ENCODE measurements around the gene C9orf78. TPM values are rescaled to one million over a fixed set of nuclear protein-coding genes. Genes with fewer than 3 reads are reported as not detected.

Gene C9orf78
- total and polyA plus RNA-seq, 9 of the 15 experiments (the other 6 are each of a cell fraction or from before 2014, with no cell fraction given): 94.6 to 266 (median 202) TPM

- no peak for TF ChIP-seq PBX2 (CRISPR knock-in tag; IDR thresholded peaks at IDR 0.05; ENCODE audit: low read depth)
- TF ChIP-seq PBX2 (tag; conservative IDR thresholded peaks at IDR 0.05; ENCODE audit: low read depth): peak; percentile 32; the same call in 1 of the 2 replicates
- TF ChIP-seq, protein P1, sequence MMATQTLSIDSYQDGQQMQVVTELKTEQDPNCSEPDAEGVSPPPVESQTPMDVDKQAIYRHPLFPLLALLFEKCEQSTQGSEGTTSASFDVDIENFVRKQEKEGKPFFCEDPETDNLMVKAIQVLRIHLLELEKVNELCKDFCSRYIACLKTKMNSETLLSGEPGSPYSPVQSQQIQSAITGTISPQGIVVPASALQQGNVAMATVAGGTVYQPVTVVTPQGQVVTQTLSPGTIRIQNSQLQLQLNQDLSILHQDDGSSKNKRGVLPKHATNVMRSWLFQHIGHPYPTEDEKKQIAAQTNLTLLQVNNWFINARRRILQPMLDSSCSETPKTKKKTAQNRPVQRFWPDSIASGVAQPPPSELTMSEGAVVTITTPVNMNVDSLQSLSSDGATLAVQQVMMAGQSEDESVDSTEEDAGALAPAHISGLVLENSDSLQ (IDR thresholded peaks at IDR 0.05): peak; percentile 93
- no peak for TF ChIP-seq TGIF2 (CRISPR knock-in tag; IDR thresholded peaks at IDR 0.05)
- TF ChIP-seq, protein P2, sequence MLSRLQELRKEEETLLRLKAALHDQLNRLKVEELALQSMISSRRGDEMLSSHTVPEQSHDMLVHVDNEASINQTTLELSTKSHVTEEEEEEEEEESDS (CRISPR knock-in tag; IDR thresholded peaks at IDR 0.05): no peak
- TF ChIP-seq PML (IDR thresholded peaks at IDR 0.05; ENCODE audit: low read length): no peak
- no peak for TF ChIP-seq ZNF184 (CRISPR knock-in tag; IDR thresholded peaks at IDR 0.05)
Observed at GRCh38 chr9:129813661-129814060, 21.4 kb downstream of the C9orf78 start (continued).

DNA sequence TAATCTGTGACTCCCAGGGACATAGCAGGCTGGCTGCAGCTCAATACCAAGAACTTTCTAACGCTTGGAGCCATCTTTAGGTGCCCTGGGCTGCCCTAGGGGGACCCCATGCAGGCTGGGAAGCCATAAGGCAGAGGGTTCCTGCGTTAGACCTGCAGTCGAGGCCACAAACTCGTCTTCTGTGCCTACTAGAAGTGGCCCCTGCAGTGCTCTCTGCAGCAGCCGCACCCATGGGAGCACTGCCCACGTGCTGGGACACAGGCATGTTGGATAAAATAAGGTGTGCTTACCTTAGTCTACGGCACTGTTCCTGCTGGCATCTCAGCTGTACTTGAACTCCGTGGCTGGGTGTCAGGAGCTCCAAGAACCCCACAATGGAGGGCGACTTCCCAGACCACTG is 22.7 kb downstream of the C9orf78 start:
- H3K9ac ChIP-seq (ENCODE audit: insufficient read depth in 1 of 2, low read depth in 2 of 2, low read length in 2 of 2): peak overlapping the region in 1 of 2 experiments; percentile 78; a peak in 2 of 4 replicates
- DNase-seq (ENCODE audit: extremely low read depth in 1 of 4, low spot score in 3 of 4) (no peak), FAIRE-seq (peak; percentile 29), ATAC-seq (peak; percentile 37)
- no peak overlapping the region for H3K4me2 ChIP-seq (ENCODE audit: insufficient read depth, low read length)
- H3K4me1 ChIP-seq (replicated peaks in 1 of 2; ENCODE audit: control insufficient read depth in 2 of 2, insufficient read depth in 2 of 2, low read length in 2 of 2): peaks cover 4 to 17% of the 10 kb centered on the region in 2 experiments; a peak in 3 of 5 replicates
- peaks cover 6% of the 10 kb centered on the region for H3K9me1 ChIP-seq (ENCODE audit: control insufficient read depth, insufficient read depth, low read length)
- no peaks in the 10 kb centered on the region for H3K9me3 ChIP-seq (replicated peaks; ENCODE audit: control insufficient read depth, insufficient read depth, low read depth, low read length)
- intact Hi-C loops (cut with micrococcal nuclease): no loop called here
- H3K27me3 ChIP-seq (ENCODE audit: control insufficient read depth in 2 of 2, insufficient read depth in 2 of 2, low read length in 2 of 2): no peaks in the 10 kb centered on the region
- 74% methylated on average over 9 of the region's 9 CpGs for WGBS (ENCODE audit: insufficient coverage, low coverage, missing lambda C conversion rate)
- H3K4me3 ChIP-seq: no peak overlapping the region
- H3K27ac ChIP-seq (ENCODE audit: extremely low read depth, low read depth, low read length): peak overlapping the region; percentile 11; the same call in 2 of the 3 replicates
- H3K36me3 ChIP-seq (ENCODE audit: control insufficient read depth, insufficient read depth, low read length): peaks cover 88% of the 10 kb centered on the region
- no peak overlapping the region for H2AFZ ChIP-seq (ENCODE audit: low read depth, low read length)
- BruUV-seq (replicated peaks): no TSS peak
- in situ Hi-C loops (cut with MboI): no loop called here
- peaks cover 8% of the 10 kb centered on the region for H4K20me1 ChIP-seq (replicated peaks; ENCODE audit: control insufficient read depth, insufficient read depth, low read length)
- no peaks in the 10 kb centered on the region for H3K79me2 ChIP-seq (ENCODE audit: control insufficient read depth, insufficient read depth, low read length)
- ChIA-PET POLR2A (interaction anchor here (0.6 to 5.8 kb wide), 9 partner anchors 9 to 591 kb away, joined by 3 to 49 read pairs (median 3); partner anchors contain the start of genes C9orf78 and TOR1A), CTCF (ENCODE audit: low intra/inter-chr PET ratio) (no interaction called here)
- TF ChIP-seq NFRKB (IDR thresholded peaks at IDR 0.05; ENCODE audit: low read depth): no peak
- TF ChIP-seq, protein P3, sequence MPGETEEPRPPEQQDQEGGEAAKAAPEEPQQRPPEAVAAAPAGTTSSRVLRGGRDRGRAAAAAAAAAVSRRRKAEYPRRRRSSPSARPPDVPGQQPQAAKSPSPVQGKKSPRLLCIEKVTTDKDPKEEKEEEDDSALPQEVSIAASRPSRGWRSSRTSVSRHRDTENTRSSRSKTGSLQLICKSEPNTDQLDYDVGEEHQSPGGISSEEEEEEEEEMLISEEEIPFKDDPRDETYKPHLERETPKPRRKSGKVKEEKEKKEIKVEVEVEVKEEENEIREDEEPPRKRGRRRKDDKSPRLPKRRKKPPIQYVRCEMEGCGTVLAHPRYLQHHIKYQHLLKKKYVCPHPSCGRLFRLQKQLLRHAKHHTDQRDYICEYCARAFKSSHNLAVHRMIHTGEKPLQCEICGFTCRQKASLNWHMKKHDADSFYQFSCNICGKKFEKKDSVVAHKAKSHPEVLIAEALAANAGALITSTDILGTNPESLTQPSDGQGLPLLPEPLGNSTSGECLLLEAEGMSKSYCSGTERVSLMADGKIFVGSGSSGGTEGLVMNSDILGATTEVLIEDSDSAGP (CRISPR knock-in tag; IDR thresholded peaks at IDR 0.05): no peak
- no peak for TF ChIP-seq ZNF354B (CRISPR knock-in tag; IDR thresholded peaks at IDR 0.05)
- TF ChIP-seq HNRNPH1 (optimal IDR thresholded peaks at IDR 0.05; ENCODE audit: low read depth, low read length): no peak
- TF ChIP-seq THRAP3 (IDR thresholded peaks at IDR 0.05; ENCODE audit: borderline replicate concordance): peak; percentile 51; the same call in 1 of the 2 replicates
- TF ChIP-seq CEBPB (tag; IDR thresholded peaks at IDR 0.05): no peak
- peak; percentile 75 for TF ChIP-seq SUPT5H (IDR thresholded peaks at IDR 0.05)
- TF ChIP-seq ZNF263 (CRISPR knock-in tag; IDR thresholded peaks at IDR 0.05; ENCODE audit: borderline replicate concordance): peak; percentile 48
- no peak for TF ChIP-seq FUS (optimal IDR thresholded peaks at IDR 0.05; ENCODE audit: low read depth, low read length)
